Inflammatory macrophage treated with lipopolysaccharide for 4 hours (primary cell): Measurements from ENCODE around the gene HEG1.

Experiments
- DNase-seq: peaks from one replicate; pipeline ENCODE4 v3.0.0-alpha.2; 2020

HEG1 gene

GRCh38 chr3:125043599-125044151, 12.1 kb downstream of the HEG1 start:
- no peak for DNase-seq

GRCh38 chr3:125042725-125043406, 12.9 kb downstream of the HEG1 start:
- DNase-seq: no peak

GRCh38 chr3:125039131-125040100, 16.4 kb downstream of the HEG1 start:
- no peak for DNase-seq

GRCh38 chr3:125037498-125038150, 18.2 kb downstream of the HEG1 start:
- DNase-seq: no peak

- no peak for DNase-seq
Observed at GRCh38 chr3:125035217-125035616, 20.6 kb downstream of the HEG1 start.

GRCh38 chr3:125033616-125034015, 22.2 kb downstream of the HEG1 start:
- DNase-seq: no peak

- no peak for DNase-seq
Observed at GRCh38 chr3:125033135-125033534, 22.7 kb downstream of the HEG1 start.

GRCh38 chr3:125032683-125033082, 23.1 kb downstream of the HEG1 start:
- no peak for DNase-seq

GRCh38 chr3:125032100-125032643, 23.6 kb downstream of the HEG1 start:
- no peak for DNase-seq

- no peak for DNase-seq
Observed at GRCh38 chr3:125031544-125031943, 24.3 kb downstream of the HEG1 start.

GRCh38 chr3:125028657-125029056, 27.1 kb downstream of the HEG1 start:
- no peak for DNase-seq

GRCh38 chr3:125025642-125026041, 30.2 kb downstream of the HEG1 start:
- DNase-seq: no peak

GRCh38 chr3:125024817-125025216, 31.0 kb downstream of the HEG1 start:
- no peak for DNase-seq

GRCh38 chr3:125023833-125024555, 31.8 kb downstream of the HEG1 start:
- DNase-seq: no peak

GRCh38 chr3:125022206-125022605, 33.6 kb downstream of the HEG1 start:
- no peak for DNase-seq

- DNase-seq: no peak
Observed at GRCh38 chr3:125019271-125019670, 36.5 kb downstream of the HEG1 start.

GRCh38 chr3:125017406-125017805, 38.4 kb downstream of the HEG1 start:
- no peak for DNase-seq

- no peak for DNase-seq
Observed at GRCh38 chr3:125014570-125015179, 41.1 kb downstream of the HEG1 start.

GRCh38 chr3:125013095-125013494, 42.7 kb downstream of the HEG1 start:
- no peak for DNase-seq

- DNase-seq: no peak
Observed at GRCh38 chr3:125011941-125012340, 43.9 kb downstream of the HEG1 start.

GRCh38 chr3:125010393-125010792, 45.4 kb downstream of the HEG1 start:
- DNase-seq: no peak

- DNase-seq: no peak
Observed at GRCh38 chr3:125008766-125009165, 47.0 kb downstream of the HEG1 start.
